GM12874 (cell line): ENCODE measurements around the gene CYB561A3.

Experiments
- CTCF ChIP-seq: IDR thresholded peaks from 2 replicates; pipeline ENCODE4 v1.5.1; 2011; ENCODE audit warnings: low read depth, mild to moderate bottlenecking, control low read depth, low read length, moderate library complexity; ENCODE audit not compliant: insufficient read depth

Gene CYB561A3

GRCh38 chr11:61361741-61362541, at the start of gene CYB561A3, which contains the start of gene TMEM138:
TSS of gene CYB561A3 (minus strand) at chr11:61361882. CDS start at chr11:61356713, 5,169 bp downstream.
TSS of gene TMEM138 (plus strand) at chr11:61362374. CDS start at chr11:61364391, 2,017 bp downstream.
- TF ChIP-seq CTCF, result no peak

GRCh38 chr11:61406991-61407728, 45.5 kb upstream of the CYB561A3 start:
- no peak for TF ChIP-seq CTCF

- no peak for TF ChIP-seq CTCF
Observed at GRCh38 chr11:61406067-61406466, 44.4 kb upstream of the CYB561A3 start.

- no peak for TF ChIP-seq CTCF
Observed at GRCh38 chr11:61404641-61405040, 43.0 kb upstream of the CYB561A3 start.

- no peak for TF ChIP-seq CTCF
Observed at GRCh38 chr11:61404103-61404502, 42.4 kb upstream of the CYB561A3 start.

GRCh38 chr11:61403658-61404057, 42.0 kb upstream of the CYB561A3 start:
- no peak for TF ChIP-seq CTCF

GRCh38 chr11:61401573-61401972, 39.9 kb upstream of the CYB561A3 start:
- TF ChIP-seq CTCF, result no peak
